Measurements from ENCODE around the gene RAD23B.

The RAD23B gene

GRCh38 chr9:107269254-107269653 lies 13.8 kb upstream of the RAD23B start:
- H3K4me3 ChIP-seq (ENCODE audit: low read length), result no peak overlapping the region
- TF ChIP-seq CTCF (conservative IDR thresholded peaks at IDR 0.05; ENCODE audit: low read length), result no peak

DNA sequence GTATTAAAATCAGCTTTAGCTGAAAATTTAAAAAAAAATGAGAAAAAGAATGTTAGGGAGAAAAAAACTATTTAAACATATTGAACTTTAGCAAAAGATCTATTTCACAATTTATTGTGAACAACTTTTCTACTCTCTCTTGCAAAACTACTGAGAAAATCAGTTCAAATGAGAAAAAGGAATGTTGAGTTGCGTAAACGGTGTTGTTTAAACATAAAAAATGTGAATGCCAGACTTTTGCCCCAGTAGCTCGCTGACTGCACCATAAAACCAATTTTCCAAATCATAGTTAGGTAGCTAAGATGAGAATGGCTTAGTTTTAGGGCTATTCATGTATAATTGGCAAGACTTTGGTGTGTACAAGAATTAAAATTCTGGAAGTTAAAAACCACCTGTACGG lies 13.4 kb upstream of the RAD23B start:
- TF ChIP-seq CTCF (conservative IDR thresholded peaks at IDR 0.05; ENCODE audit: low read length), result no peak
- DNase-seq (ENCODE audit: low read depth), result peak; percentile 86
- no peak overlapping the region for H3K4me3 ChIP-seq (ENCODE audit: low read length)

More at GRCh38 chr9:107269254-107269653, 13.8 kb upstream of the RAD23B start:
- no peak for DNase-seq (ENCODE audit: low read depth)

DNA sequence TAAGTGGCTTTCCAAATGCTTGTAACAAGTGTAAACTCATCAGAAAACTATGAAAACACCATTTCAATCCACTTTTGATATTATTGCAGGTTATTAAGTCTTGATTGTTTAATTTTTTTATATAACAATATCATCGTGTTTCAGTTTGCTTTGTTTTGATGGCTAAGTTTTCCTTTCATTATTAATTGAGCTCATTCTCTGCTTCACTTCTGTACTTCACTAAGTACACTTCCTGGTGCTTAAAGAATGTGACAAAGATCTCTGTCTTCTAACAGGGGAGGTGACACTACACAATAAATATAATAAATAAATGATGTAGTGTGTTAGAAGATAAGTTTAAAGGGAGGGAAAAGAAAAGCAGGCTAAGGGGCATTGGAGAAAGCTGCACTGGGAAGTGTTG lies 13.0 kb upstream of the RAD23B start:
- no peak for TF ChIP-seq CTCF (conservative IDR thresholded peaks at IDR 0.05; ENCODE audit: low read length)
- no peak overlapping the region for H3K4me3 ChIP-seq (ENCODE audit: low read length)
- no peak for DNase-seq (ENCODE audit: low read depth)

GRCh38 chr9:107270580-107270979 lies 12.5 kb upstream of the RAD23B start:
- no peak overlapping the region for H3K4me3 ChIP-seq (ENCODE audit: low read length)
- DNase-seq (ENCODE audit: low read depth), result no peak
- TF ChIP-seq CTCF (conservative IDR thresholded peaks at IDR 0.05; ENCODE audit: low read length), result no peak

GRCh38 chr9:107273634-107274033 lies 9.4 kb upstream of the RAD23B start:
- H3K4me3 ChIP-seq (ENCODE audit: low read length), result no peak overlapping the region
- DNase-seq (ENCODE audit: low read depth), result no peak
- TF ChIP-seq CTCF (conservative IDR thresholded peaks at IDR 0.05; ENCODE audit: low read length), result no peak

DNA sequence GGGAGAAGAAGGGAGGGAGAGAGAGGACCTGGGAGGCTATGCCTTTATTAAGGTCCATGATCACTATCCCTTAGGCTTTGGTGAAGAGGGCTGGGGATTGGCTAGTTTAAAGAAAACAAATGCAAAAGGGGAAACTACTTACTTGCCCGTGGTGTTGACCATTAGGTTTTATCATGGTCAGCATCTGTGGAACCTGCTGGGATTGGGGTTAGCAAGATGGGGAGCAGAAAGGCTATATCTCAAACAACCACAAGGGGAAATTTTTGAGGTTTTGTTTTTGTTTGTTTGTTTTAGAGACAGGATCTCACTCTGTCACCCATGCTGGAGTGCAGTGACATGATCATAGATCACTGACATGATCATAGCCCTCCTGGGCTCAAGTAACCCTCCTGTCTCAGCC lies 9.0 kb upstream of the RAD23B start:
- TF ChIP-seq CTCF (conservative IDR thresholded peaks at IDR 0.05; ENCODE audit: low read length), result peak; percentile 28
- H3K4me3 ChIP-seq (ENCODE audit: low read length), result no peak overlapping the region
- DNase-seq (ENCODE audit: low read depth), result no peak

DNA sequence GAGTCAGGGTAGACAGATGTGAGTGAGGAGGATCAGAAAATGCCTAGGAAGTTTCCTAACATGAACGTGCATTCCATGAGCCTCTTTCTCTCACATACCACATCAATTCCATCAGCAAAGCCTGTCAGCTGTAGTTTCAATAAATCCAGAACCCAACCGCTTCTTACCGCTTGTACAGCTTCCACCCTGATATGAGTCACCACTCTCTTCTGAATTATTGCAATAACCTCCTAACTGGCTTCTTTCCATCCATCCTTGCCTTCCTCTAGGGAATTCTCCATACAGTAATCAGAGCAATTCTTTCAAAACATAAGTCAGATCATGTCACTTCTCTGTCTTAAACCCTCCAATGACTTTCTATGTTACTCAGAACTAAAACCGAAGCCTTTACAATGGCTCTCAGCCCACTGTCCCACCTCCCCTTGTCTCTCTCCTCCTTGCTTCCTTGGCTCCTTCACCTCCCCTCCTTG lies 8.1 kb upstream of the RAD23B start:
- peak; percentile 100 for DNase-seq (ENCODE audit: low read depth)
- no peak overlapping the region for H3K4me3 ChIP-seq (ENCODE audit: low read length)
- no peak for TF ChIP-seq CTCF (conservative IDR thresholded peaks at IDR 0.05; ENCODE audit: low read length)
